Glutamatergic neuron (in vitro differentiated cells): ENCODE measurements around the gene DTWD2. TPM values are rescaled to one million over a fixed set of nuclear protein-coding genes. Genes with fewer than 3 reads are reported as not detected.

Experiments used
- DNase-seq: peaks from one replicate; pipeline ENCODE4 v3.0.0; 2022
- H3K27ac Mint-ChIP-seq: one replicate; pipeline ENCODE4 v1.8.0; 2020; ENCODE audit warnings: mild to moderate bottlenecking, mixed read lengths, inconsistent platforms; ENCODE audit not compliant: unreplicated experiment
- H3K27me3 Mint-ChIP-seq: one replicate; pipeline ENCODE4 v1.8.0; 2020; ENCODE audit warnings: mild to moderate bottlenecking, moderate library complexity, mixed read lengths, inconsistent platforms; ENCODE audit not compliant: unreplicated experiment
- H3K36me3 Mint-ChIP-seq: one replicate; pipeline ENCODE4 v1.8.0; 2020; ENCODE audit warnings: mild to moderate bottlenecking, mixed read lengths, inconsistent platforms; ENCODE audit not compliant: unreplicated experiment
- H3K4me1 Mint-ChIP-seq: one replicate; pipeline ENCODE4 v1.8.0; 2020; ENCODE audit warnings: mild to moderate bottlenecking, low read depth, mixed read lengths, inconsistent platforms; ENCODE audit not compliant: unreplicated experiment
- H3K4me3 Mint-ChIP-seq: one replicate; pipeline ENCODE4 v1.8.0; 2020; ENCODE audit warnings: mild to moderate bottlenecking, mixed read lengths, inconsistent platforms; ENCODE audit not compliant: unreplicated experiment
- H3K9me3 Mint-ChIP-seq: one replicate; pipeline ENCODE4 v1.8.0; 2020; ENCODE audit warnings: mild to moderate bottlenecking, moderate library complexity, mixed read lengths, inconsistent platforms; ENCODE audit not compliant: unreplicated experiment
- total RNA-seq: library from RNA; stranded (reverse); fragmentation: NEBNext Ultra II Directional; extraction: Animal tissue kit (Norgen Biotek cat#: 25700); gene quantifications from one replicate; pipeline ENCODE4 v1.2.1, GENCODE V29; 2021; ENCODE audit not compliant: unreplicated experiment
- TF ChIP-seq, protein P1 (sequence below): fragments of 200-600 bp; sonication (generic); IDR thresholded peaks from one replicate; pipeline ENCODE4 v1.5.0; 2021; ENCODE audit not compliant: partially characterized antibody, unreplicated experiment

DTWD2 gene
- total RNA-seq, 1 donor from 2014 or later: 1.6 TPM

DNA sequence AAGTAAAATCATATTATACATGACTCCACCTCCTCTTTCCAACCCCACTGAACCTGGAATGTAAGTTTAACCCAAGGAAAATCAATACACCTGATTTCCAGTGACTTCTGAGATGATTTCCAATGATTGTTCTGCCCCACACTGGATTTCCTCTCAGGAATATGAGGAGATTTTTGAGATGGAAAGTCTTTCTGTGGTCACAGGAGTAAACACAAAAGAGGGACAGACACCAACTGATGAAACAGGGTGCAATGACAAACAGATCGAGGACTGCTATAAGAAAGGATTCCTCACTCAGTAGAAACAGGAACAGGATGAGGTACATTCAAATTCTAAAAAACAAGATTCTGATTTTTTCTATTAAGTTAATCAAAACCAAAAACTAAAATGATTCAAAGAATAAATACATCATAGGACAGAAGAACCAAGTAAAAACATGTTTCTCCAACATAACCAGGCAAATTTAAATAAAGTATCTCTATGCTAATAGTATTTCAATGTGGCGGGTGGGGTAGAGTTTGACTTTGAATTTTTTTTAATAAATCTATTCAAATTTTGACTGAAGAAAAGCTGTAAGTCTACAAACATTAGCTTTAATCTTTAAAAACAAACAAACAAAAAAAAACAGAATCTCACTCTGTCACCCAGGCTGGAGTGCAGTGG is 42.1 kb downstream of the DTWD2 start:
- no peak overlapping the region for H3K27ac Mint-ChIP-seq
- no peaks in the 10 kb centered on the region for H3K4me1 Mint-ChIP-seq
- no peak for DNase-seq
- TF ChIP-seq, protein P1, sequence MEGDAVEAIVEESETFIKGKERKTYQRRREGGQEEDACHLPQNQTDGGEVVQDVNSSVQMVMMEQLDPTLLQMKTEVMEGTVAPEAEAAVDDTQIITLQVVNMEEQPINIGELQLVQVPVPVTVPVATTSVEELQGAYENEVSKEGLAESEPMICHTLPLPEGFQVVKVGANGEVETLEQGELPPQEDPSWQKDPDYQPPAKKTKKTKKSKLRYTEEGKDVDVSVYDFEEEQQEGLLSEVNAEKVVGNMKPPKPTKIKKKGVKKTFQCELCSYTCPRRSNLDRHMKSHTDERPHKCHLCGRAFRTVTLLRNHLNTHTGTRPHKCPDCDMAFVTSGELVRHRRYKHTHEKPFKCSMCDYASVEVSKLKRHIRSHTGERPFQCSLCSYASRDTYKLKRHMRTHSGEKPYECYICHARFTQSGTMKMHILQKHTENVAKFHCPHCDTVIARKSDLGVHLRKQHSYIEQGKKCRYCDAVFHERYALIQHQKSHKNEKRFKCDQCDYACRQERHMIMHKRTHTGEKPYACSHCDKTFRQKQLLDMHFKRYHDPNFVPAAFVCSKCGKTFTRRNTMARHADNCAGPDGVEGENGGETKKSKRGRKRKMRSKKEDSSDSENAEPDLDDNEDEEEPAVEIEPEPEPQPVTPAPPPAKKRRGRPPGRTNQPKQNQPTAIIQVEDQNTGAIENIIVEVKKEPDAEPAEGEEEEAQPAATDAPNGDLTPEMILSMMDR: no peak
- H3K9me3 Mint-ChIP-seq: no peaks in the 10 kb centered on the region
- H3K4me3 Mint-ChIP-seq: no peak overlapping the region
- H3K36me3 Mint-ChIP-seq: no peaks in the 10 kb centered on the region
- peaks cover 2% of the 10 kb centered on the region for H3K27me3 Mint-ChIP-seq

DNA sequence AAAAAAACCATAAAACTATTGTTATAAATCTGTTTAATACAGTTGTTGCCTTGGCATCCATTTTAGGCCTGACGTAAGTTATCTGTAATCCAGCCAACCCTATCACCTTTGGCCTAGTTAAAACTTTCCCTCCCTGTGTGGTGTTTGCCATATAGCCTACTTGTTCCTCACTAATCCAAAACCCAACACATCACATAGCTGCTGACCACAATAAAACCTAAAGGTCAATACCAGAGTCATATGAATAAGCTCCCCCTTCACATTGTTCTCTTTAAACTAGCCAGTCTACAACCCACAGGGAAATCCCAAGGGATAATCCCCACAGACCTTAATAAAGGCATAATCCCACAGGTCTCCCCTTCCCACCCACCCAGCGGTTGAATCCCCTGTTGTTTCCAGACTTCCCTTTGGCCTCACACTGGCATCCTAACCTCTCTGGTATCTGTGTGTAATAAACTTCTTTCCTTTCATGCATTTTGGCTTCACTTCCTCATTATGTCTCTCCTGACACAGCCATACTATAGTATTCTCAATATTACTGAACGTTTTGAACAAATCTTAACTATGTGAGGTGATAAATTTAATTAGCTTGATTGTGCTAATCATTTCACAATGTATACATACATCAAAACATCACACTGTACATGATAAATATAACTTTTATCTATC is 50.8 kb downstream of the DTWD2 start:
- Mint-ChIP-seq H3K36me3 (no peaks in the 10 kb centered on the region), H3K27me3 (no peaks in the 10 kb centered on the region), H3K4me3 (no peak overlapping the region), H3K4me1 (no peaks in the 10 kb centered on the region), H3K27ac (no peak overlapping the region), H3K9me3 (peaks cover 2% of the 10 kb centered on the region)
- TF ChIP-seq, protein P1: no peak
- no peak for DNase-seq

DNA sequence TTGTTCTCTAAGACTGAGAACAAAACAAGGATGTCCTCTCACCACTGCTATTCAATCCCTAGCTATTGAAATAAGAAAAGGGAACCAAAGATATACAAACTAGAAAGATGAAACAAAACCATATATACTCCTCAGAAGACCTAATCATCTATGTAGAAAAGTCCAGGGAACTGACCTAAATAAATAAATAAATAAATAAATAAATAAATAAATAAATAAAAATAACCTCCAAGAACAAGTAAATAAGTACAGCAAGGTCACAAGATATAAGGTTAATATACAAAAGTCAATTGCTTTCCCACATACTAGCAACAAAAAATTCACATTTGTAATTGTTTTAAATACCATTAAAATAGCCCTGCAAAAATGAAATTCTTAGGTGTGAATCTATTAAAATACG is 54.6 kb downstream of the DTWD2 start:
- Mint-ChIP-seq H3K27ac (no peak overlapping the region), H3K4me1 (peaks cover 5% of the 10 kb centered on the region), H3K9me3 (peaks cover 2% of the 10 kb centered on the region), H3K4me3 (no peak overlapping the region), H3K36me3 (no peaks in the 10 kb centered on the region), H3K27me3 (peaks cover 2% of the 10 kb centered on the region)
- TF ChIP-seq, protein P1: no peak
- no peak for DNase-seq

DNA sequence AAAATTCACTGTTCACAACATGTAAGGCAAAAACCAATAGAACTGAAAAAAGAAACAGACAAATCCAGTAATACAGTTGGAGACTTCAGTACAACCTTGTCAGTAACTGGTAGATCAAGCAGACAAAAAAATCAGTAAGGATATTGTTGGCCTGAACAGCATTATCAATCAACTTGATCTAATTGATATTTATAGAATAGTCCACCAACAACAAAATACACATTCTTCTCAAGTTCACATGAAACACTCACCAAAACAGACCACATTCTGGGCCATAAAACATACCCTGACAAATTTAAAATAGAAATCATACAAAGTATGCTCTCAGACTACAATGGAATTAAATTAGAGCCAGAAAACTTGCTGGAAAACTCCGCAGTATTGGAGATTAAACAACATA is 56.8 kb downstream of the DTWD2 start:
- H3K27me3 Mint-ChIP-seq: peaks cover 2% of the 10 kb centered on the region
- H3K27ac Mint-ChIP-seq: no peak overlapping the region
- H3K36me3 Mint-ChIP-seq: no peaks in the 10 kb centered on the region
- no peak for DNase-seq
- no peak overlapping the region for H3K4me3 Mint-ChIP-seq
- H3K4me1 Mint-ChIP-seq: peaks cover 5% of the 10 kb centered on the region
- TF ChIP-seq, protein P1: no peak
- peaks cover 2% of the 10 kb centered on the region for H3K9me3 Mint-ChIP-seq

DNA sequence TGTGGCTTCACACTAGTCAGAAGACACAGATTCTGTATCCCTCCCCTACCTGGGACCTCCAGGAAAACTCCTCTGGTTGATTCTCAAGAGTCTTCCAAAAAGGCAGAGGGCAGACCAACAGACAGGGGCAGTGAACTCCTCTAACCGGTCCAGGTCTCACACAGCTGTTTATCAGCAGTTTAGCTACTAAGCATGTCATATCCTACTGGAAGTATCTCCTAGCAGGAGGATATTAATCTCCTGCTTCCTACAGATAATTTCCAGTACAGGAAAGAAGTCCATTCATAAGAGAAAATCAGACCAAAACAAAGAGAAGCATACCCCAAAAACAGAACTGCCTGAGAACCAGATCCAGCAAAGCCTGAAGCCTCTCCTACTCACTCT is 64.3 kb downstream of the DTWD2 start:
- DNase-seq: no peak
- Mint-ChIP-seq H3K36me3 (no peaks in the 10 kb centered on the region), H3K4me1 (peaks cover 3% of the 10 kb centered on the region), H3K9me3 (no peaks in the 10 kb centered on the region), H3K27me3 (peaks cover 2% of the 10 kb centered on the region), H3K27ac (no peak overlapping the region), H3K4me3 (no peak overlapping the region)
- TF ChIP-seq, protein P1: no peak
